Measurements from ENCODE around the gene SLC25A31.

SLC25A31 gene

DNA sequence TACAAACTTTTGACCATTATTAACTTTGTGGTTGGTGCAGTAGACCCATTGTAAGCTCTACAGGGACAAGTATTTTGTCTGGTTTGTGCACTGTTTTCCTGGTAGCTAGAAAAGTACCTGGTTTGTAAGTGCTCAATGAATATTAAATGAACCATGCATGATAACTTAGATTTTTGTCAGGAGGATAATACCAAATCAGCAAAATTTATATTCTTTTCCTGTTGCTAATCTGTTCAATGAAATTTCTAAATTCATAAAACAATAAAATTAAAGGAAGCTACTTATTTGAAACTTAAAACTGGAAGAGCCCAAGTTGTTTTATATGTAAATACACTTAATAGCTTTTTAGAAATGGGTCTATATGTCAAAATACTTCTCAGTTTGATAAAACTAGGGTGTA lies 69.5 kb downstream of the SLC25A31 start:
- Mint-ChIP-seq H3K9me3 (no peaks in the 10 kb centered on the region), H3K27ac (no peak overlapping the region), H3K4me1 (no peaks in the 10 kb centered on the region), H3K27me3 (ENCODE audit: low read depth) (no peaks in the 10 kb centered on the region), H3K36me3 (ENCODE audit: low read depth) (no peaks in the 10 kb centered on the region), H3K4me3 (no peak overlapping the region)
- no peak for TF ChIP-seq CTCF (IDR thresholded peaks at IDR 0.05; ENCODE audit: unreplicated experiment in 3 of 3)

- Mint-ChIP-seq H3K27ac (no peak overlapping the region), H3K27me3 (ENCODE audit: low read depth) (no peaks in the 10 kb centered on the region), H3K4me3 (no peak overlapping the region), H3K4me1 (no peaks in the 10 kb centered on the region), H3K36me3 (ENCODE audit: low read depth) (no peaks in the 10 kb centered on the region), H3K9me3 (no peaks in the 10 kb centered on the region)
- peak in 1 of 3 experiments; percentile 5 for TF ChIP-seq CTCF (IDR thresholded peaks at IDR 0.05; ENCODE audit: unreplicated experiment in 3 of 3)
These were observed 79.1 kb downstream of the SLC25A31 start for GRCh38 chr4:127809173-127809800.

DNA sequence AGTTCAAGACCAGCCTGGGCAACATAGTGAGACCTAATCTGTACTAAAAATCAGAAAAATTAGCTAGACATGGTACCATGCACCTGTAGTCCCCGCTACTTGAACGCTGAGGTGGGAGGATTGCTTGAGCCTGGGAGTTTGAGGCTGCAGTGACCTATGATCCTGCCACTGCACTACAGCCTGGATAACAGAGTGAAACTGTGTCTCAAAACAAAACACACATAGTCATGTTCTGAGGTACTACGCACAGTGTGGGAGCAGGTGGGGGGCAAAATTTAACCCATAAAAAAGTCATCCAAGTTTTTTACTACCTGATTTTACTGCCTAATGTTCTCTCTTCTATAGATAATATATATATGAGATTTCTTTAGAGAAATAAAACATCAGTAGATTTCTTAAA lies 80.4 kb downstream of the SLC25A31 start:
- Mint-ChIP-seq H3K4me1 (no peaks in the 10 kb centered on the region), H3K4me3 (no peak overlapping the region), H3K27me3 (ENCODE audit: low read depth) (no peaks in the 10 kb centered on the region), H3K36me3 (ENCODE audit: low read depth) (no peaks in the 10 kb centered on the region), H3K27ac (no peak overlapping the region), H3K9me3 (no peaks in the 10 kb centered on the region)
- no peak for TF ChIP-seq CTCF (IDR thresholded peaks at IDR 0.05; ENCODE audit: unreplicated experiment in 3 of 3)

GRCh38 chr4:127822430-127822829 lies 92.2 kb downstream of the SLC25A31 start:
- no peak overlapping the region for H3K27ac Mint-ChIP-seq

More at GRCh38 chr4:127822430-127822829, 92.2 kb downstream of the SLC25A31 start:
- Mint-ChIP-seq H3K36me3 (ENCODE audit: low read depth) (no peaks in the 10 kb centered on the region), H3K9me3 (no peaks in the 10 kb centered on the region), H3K4me1 (no peaks in the 10 kb centered on the region), H3K27me3 (ENCODE audit: low read depth) (no peaks in the 10 kb centered on the region), H3K4me3 (no peak overlapping the region)
- no peak for TF ChIP-seq CTCF (IDR thresholded peaks at IDR 0.05; ENCODE audit: unreplicated experiment in 3 of 3)
